GM19023 (cell line): ENCODE measurements around the gene CLCNKA.

Source experiments
- ATAC-seq: cut with Tn5 transposase; IDR thresholded peaks from one replicate; pipeline ENCODE4 v1.9.1; 2021; ENCODE audit warnings: mild to moderate bottlenecking, moderate library complexity; ENCODE audit not compliant: unreplicated experiment

Gene CLCNKA

GRCh38 chr1:16076031-16076864 lies 54.4 kb downstream of the CLCNKA start:
- ATAC-seq: no peak

GRCh38 chr1:16076865-16077238 lies 55.0 kb downstream of the CLCNKA start:
- ATAC-seq: no peak

GRCh38 chr1:16077406-16078245 lies 55.8 kb downstream of the CLCNKA start:
- ATAC-seq: no peak

- no peak for ATAC-seq
Measured at GRCh38 chr1:16078925-16079656, 57.3 kb downstream of the CLCNKA start.

GRCh38 chr1:16080422-16081150 lies 58.8 kb downstream of the CLCNKA start:
- ATAC-seq: no peak

- no peak for ATAC-seq
Measured at GRCh38 chr1:16081636-16082035, 59.8 kb downstream of the CLCNKA start.

- no peak for ATAC-seq
Measured at GRCh38 chr1:16082283-16083038, 60.6 kb downstream of the CLCNKA start.

- ATAC-seq: no peak
Measured at GRCh38 chr1:16083486-16083885, 61.6 kb downstream of the CLCNKA start.
